SW 1271 (cell line): ENCODE results near the gene ACAP2.

Experiments used
- DNase-seq, 2 experiments: peaks; one replicate each; lab custom pipeline; 2025; lab: John Stamatoyannopoulos, UW

The ACAP2 gene

DNA sequence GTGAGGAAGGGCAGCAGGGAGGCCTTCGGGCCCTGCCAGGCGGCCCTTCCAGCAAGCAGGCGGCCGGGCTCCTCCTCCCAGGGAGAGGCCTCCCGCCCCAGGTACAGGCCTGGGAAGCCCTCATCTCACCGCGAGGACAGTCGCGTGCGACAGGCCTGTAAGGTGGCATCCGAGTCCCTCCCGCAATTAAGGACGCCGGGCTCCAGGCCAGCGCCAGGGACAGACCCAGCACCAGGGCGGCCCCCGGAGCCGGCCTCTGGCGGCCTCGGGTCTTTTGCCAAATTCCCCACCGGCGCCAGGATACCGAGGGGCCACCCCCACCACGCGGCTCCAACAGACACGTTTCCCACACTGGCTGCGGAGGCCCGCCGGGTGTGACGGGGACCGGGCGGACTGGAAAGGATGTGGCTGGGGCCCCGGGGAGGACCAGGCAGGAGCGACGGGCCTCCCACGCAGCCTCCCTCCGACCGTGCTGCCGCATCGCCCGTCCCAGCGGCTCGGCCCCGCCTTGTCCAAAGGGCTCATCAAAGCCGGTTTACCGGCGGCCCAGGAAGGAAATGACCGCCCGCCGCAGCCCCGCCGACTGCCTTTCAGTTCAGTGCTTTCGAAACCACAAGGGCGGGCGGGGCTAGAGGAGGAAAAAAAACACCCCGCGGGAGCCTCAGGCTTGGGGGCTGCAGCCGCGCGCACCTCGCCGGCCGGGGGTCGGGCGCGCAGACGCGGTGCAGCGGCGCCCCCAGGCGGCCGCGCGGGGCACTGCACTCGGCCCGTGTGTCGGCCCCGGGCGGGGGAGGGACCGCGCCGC is 183.1 kb downstream of the ACAP2 start:
- peak; percentile 63 to 69 for DNase-seq

DNA sequence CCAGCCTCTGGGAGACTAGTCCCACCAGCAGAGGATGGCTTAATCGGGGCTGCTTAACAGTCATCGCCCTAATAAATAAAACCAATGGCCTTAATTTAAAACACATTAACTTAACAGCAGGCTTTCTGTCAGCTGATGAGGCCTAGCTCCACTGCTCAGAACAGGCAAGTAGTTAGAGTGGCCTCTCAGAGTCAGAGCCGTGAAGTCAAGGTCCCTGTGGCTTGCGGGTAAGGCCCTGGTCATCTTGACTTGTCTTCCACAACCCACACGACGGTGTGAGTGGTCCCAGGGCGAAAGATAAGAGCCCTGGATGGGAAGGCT is 183.7 kb downstream of the ACAP2 start:
- no peak for DNase-seq

GRCh38 chr3:195258449-195259153 is 184.2 kb downstream of the ACAP2 start:
- DNase-seq = no peak

DNA sequence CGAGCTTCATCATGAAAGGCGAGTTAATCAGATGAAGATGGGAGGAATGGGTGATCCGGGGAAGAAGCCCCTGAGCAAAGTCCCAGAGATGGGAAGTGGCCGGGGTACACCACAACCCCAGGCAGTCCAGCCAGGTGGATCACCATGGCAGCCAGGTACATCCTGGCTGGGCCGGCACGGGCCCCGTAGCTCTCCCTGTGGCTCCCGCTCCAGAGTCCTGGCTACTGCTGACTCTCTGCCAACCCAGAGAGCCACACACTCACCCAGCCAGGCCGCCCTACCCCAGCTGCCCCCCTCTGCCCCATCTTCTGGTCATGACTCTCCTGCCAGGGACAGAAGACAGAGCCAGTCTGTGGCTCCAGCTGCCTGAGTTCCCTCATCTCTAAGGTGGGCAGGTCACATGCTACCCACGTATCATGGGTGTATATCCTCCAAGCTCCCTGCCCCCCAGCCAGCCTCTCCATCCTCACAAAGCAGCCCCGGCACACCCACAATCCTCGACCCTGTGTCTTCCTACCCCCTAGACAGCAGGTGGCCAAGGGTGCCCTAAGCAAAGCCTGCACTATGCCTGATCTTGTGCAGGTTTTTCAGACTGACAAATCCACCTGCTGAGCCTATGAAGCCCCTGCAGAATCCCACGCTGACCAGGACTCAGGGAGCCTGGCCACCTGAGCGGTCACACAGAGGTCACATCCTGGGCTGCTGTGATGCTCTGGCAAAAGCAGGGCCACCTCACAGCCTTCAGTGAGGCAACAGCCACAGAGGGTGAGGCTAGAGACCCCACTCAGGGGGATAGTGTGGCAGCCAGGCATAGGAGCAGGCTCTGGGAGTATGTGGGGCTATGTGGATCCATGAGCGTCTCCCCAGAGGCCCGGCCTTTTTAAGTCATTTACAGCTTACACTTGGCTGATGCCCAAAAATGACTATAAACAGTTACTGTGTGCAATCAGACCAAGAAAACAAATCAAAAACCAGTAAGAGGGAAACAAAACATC is 185.1 kb downstream of the ACAP2 start:
- no peak for DNase-seq

- DNase-seq = no peak
These were observed 186.0 kb downstream of the ACAP2 start for GRCh38 chr3:195256639-195257453.

GRCh38 chr3:195255571-195256501 is 187.0 kb downstream of the ACAP2 start:
- no peak for DNase-seq

DNA sequence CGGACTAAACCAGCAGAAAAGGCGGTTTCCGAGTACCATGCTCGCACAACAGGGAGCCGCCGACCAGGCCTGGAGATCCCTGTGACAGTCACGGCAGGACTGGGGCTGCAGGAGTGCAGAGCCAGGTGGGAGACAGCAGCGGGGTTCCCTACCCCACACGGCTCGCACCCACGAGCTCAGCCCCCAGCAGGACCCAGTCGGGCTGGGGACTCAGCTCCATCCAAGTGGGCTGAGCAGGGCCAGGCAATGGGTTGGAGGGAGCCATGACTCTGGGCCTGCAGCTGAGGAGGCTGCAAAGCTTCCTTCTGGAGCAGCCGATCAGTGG is 187.7 kb downstream of the ACAP2 start:
- no peak for DNase-seq

DNA sequence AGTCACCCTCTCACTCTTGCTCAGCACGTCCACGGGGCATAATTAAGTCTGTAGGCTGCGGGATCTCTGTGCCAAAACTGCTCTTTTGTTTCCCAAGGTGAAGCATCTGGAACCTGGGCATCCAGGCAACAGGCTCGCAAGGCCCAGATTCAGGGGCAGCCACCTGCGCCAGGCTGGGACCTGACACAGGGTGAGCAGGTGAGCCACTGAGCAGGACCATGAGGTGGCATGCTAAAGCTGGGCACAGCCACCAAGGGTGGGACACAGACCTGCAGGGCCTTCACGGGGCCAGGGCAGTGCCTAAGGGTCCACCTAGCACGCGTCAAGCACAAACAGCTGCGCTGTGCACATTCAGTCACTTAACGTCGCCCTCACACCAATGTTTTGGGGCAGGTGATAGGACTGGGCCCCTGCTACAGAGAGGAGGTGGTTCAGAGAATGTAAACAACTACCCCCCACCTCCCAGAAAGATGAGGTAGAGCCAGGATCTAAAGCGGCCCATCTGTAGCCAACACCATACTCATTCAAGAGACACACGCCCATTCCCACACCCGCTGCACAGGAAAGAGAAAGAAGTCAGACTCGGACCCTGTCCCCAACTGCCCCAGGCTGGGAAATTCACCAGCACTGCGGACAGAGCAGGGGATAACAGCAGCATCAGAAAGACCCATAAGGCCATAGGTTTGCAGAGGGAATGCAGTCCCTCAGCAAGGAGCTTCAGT is 188.2 kb downstream of the ACAP2 start:
- DNase-seq = no peak

- DNase-seq = no peak
These were observed 188.8 kb downstream of the ACAP2 start for GRCh38 chr3:195253923-195254432.

- no peak for DNase-seq
These were observed 191.3 kb downstream of the ACAP2 start for GRCh38 chr3:195251336-195252065.

GRCh38 chr3:195250473-195251251 is 192.2 kb downstream of the ACAP2 start:
- peak in 1 of 2 experiments; percentile 6 for DNase-seq

DNA sequence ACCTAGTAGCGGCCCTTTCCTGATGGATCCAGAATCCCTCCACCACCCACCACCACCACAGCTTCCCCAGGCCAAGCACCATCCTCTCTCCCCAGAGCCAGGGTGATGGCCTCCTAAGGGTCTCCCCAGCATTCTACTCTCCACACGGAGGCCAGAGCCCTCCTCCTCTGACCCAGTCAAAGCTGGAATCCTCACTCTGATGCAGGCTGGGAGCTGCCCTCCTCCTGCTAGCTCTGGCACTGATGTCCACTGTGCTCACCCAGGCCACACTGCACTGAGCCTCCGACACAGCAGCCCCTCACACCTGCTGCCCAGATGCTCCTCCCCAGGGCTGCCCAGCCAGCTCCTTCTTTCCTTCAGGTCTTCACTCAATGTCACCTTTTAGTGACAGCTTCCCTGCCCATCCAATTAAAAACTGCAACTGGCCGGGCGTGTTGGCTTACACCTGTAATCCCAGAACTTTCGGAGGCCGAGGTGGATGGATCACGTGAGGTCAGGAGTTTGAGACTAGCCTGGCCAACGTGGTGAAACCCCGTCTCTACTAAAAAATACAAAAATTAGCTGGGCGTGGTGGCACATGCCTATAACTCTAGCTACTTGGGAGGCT is 192.9 kb downstream of the ACAP2 start:
- DNase-seq = no peak

- DNase-seq = no peak
These were observed 193.6 kb downstream of the ACAP2 start for GRCh38 chr3:195249057-195249770.

GRCh38 chr3:195248281-195248680 is 194.5 kb downstream of the ACAP2 start:
- DNase-seq = no peak

- DNase-seq = no peak
These were observed 195.0 kb downstream of the ACAP2 start for GRCh38 chr3:195247863-195248189.

DNA sequence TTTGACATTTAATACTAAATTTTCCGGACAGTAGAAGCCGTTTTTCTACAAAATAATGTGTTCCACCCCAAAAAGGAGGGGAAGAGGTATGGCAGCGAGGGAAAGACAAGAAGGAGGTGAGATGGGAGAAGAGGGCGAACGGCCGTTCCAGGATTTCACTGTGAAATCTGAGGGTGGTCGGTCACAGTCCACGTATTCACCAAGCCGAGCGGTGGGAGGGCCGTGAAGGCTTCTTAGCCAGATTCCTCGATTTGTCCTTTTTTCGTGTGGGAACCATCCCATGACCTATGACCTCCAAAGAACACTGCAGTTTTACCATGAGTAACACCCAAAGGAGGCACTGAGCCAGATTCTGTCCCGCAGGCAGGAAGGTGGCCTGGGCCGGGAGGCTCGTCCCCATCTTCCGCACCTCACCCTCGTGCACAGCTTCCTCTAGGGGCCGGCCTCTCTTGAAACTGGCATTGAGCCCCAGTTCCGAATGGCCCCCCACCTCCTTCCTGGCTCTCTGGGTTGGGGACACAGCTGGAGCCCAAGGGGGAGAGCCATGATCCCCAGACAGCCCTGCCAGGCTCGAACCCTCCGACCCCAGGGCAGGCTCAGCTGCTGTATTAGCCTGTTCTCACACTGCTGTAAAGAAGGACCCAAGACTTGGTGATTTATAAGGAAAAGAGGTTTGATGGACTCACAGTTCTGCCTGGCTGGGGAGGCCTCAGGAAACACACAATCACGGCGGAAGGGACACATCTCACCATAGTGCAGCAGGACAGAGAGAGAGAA is 195.5 kb downstream of the ACAP2 start:
- no peak for DNase-seq
